HG02943 (cell line): ENCODE data around the gene CDC14A.

Source experiments
- ATAC-seq: cut with Tn5 transposase; IDR thresholded peaks from one replicate; pipeline ENCODE4 v1.9.1; 2021; ENCODE audit warnings: mild to moderate bottlenecking, low read depth, moderate library complexity; ENCODE audit not compliant: unreplicated experiment

CDC14A gene

DNA sequence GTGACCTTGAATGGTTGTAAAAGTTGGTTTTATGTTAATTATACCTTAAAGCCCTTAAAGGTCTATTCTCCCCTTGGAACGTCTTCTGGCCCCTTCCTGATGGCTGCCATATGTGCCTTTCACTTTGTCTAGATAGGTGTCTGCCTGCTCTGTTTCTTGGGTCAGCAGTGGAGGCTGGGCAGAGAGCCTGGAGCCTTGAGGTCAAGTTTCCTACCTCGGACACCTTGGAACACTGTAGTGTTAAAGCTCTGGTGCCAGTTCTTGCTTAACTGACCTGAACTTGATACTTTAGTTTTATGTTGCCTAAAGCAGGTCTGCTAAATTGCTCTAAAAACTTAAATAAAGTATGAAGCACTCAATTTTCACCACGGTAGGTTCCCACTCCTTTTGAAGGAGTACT lies 86.5 kb downstream of the CDC14A start:
- ATAC-seq: no peak

- no peak for ATAC-seq
Measured at GRCh38 chr1:100440075-100440809, 87.9 kb downstream of the CDC14A start.

DNA sequence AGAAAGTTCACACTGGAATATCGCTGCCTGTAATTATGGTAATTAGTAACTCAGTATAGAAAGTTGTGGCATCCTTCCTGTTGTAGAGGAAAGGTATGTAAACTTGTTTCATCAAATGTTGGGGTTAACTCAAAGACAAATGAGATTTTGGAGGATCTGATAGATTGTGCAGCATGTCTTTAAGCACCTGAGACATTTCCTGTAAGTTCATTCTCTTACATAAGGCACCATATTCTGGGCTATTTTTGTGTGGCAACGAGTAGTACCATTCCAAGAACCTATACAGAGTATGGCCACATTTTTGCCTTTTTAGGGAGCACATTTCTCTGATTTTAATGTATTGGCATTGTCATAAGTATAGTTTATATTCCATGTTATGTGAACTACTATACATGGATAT lies 88.8 kb downstream of the CDC14A start:
- ATAC-seq: no peak

DNA sequence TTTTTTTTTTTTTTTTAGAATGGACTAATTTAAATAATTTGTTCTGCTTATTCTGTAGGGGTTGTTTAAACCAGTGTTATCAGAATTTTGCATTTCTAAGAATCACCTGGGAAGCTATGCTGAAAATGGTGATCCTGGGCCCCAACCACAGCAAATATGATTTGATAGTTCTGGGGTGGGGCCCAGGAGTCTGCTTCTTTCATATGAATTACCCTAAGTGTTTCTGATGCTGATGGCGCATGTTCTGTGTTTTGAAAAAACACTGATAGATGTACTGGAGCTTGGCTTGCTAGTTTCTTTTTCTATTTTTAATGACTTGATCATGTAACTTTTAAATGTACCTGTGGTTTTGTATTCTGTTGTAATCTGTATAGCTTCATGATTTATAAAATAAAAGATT lies 89.3 kb downstream of the CDC14A start:
- ATAC-seq: no peak

DNA sequence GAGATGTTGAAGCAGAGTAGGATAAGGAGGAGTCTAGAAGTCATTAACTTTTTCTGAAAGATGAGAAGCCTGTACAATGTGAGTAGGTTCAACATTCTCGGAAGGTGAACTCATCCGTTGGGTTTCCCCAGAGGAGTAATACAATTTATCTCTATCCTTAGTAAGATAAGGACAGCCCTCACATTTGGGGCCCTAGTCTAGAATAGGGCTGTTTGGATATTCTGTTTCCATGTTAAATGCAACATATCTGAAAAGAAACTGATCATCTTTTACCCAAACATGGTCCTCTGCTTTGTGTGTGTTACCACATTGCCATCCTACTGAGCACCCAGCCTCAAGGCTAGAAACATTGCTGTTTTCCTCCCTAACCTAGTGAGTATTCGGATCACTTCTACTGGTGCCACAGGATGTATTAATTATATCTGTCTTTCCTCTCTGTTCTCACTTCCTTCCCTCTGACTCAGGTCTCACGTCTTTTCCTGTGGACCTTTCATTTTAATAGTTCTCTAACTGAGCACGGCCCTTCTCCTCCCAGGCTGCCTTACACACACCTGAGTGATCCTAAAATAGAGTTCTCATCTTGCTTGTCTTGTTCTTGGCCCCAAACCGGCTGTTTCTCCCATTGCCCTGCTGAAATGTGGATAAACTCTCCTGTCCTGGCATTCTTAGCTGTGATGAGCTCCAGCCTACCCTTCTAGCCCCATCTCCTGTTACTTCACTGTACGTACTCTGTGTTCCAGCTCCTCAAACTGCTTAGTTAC lies 91.7 kb downstream of the CDC14A start:
- no peak for ATAC-seq

DNA sequence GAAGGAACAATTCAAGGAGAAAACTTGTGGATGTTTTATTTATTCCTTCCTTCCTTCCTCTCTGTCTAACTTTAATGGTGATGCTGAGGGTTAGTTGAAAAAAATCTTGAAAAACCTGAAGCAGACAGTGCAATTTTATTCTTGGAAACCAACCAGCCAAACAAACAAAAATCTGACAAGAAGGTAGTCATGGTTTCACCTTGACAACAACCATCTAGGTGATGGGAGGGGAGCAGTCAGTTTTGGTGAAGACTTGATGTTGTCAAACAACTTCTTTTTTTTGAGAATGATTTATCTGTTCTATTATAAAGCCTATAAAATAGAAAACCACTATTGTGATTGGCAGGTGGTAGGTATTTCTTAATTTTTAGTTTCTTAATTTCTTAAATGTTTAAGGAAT lies 93.3 kb downstream of the CDC14A start:
- no peak for ATAC-seq

- no peak for ATAC-seq
Measured at GRCh38 chr1:100448366-100448765, 96.1 kb downstream of the CDC14A start.

DNA sequence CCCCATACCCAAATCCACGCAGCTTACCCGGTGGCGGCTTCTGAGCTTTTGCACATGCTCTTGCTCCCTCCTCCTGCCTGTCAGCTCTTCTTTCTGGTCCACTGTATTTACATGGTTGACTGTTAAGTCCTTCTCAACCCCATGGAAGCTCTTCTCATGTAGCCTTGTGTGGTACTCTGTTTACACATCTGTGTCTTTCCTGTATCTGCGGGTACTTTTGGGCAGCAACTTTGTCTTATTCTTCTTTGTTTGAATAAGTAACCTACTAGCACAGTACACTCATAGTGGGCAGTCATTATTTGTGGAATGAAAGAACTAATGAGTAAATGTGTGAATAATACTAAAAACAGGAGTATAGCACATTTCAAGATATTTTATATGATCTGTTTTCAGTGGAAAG lies 97.2 kb downstream of the CDC14A start:
- ATAC-seq: no peak

- ATAC-seq: peak; percentile 52
Measured at GRCh38 chr1:100452641-100453040, 100.3 kb downstream of the CDC14A start.

- ATAC-seq: no peak
Measured at GRCh38 chr1:100455478-100456072, 103.3 kb downstream of the CDC14A start.

DNA sequence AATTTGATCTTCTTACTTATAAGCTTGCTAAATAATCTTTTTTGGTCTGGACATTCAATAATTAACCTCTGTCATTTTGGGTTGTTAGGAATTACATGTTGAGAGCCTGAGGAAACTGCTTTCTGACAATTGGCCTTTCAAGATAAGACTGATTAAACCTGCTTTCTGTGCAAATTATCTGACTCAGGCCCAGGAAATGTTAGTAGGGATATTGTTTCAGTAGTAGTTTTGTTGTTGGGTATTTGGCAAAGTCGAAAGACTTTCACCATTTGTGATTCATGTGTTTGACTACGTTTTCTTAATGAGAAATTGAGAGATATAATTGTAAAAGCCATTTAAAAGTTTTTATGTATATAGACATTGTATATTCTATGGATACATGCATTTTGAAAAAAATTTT lies 104.6 kb downstream of the CDC14A start:
- ATAC-seq: no peak

GRCh38 chr1:100457683-100458082 lies 105.4 kb downstream of the CDC14A start:
- no peak for ATAC-seq

- no peak for ATAC-seq
Measured at GRCh38 chr1:100458661-100459357, 106.5 kb downstream of the CDC14A start.

DNA sequence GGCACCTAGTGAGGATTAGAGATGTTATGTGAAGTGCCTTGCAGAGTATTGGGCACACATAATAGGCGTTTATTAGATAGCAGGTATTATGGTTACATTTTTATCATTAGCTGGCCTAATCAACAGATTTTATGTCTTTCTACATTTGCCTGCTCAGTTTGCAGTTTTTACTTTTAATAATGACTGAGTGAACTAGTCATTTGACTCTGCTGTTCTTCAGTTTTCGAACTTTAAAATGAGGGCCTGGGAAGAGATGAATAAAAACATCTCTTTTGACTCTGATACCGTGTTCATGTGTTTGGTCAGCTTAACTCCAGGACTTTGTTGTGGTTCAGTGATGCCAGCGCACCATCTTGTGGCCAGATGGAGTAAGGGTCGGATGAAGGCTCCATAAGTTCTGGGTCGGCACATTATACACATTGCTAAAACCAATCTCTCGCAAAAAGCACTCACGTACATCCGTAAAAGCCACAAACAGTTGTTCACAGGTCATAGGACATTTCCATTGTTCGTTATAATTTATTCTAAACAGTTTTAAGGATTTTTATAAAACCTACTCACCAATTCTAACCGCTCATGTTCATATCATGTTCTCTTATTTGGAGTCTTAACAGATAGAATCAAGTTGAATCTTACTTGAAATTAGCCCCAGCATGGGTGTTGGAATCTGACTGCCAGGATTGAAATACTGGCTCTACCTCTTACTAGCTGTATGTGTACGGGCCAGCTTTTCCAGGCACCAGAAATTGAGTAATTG lies 107.2 kb downstream of the CDC14A start:
- ATAC-seq: peak; percentile 78

DNA sequence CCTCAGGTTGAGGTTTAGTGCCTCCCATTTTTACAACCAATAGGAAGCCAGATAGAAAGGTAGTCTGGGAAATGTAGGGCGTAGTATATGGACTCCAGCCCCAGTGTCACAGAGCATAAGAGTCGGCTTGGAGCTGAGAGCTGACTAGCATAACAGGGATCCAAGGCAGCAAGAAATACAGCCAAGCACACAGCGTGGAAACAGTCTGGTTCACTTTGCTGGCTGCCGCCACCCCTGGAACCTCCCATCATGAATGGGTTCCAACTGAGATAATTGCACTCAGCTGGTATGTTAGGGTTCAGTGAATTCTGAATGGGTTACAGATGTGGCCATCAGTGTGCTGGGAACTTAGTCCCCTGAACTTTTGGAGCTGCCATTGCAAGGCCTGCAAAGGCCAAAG lies 108.9 kb downstream of the CDC14A start:
- ATAC-seq: no peak

GRCh38 chr1:100462326-100463025 lies 110.2 kb downstream of the CDC14A start:
- ATAC-seq: no peak

- peak; percentile 80 for ATAC-seq
Measured at GRCh38 chr1:100463791-100464424, 111.6 kb downstream of the CDC14A start.

DNA sequence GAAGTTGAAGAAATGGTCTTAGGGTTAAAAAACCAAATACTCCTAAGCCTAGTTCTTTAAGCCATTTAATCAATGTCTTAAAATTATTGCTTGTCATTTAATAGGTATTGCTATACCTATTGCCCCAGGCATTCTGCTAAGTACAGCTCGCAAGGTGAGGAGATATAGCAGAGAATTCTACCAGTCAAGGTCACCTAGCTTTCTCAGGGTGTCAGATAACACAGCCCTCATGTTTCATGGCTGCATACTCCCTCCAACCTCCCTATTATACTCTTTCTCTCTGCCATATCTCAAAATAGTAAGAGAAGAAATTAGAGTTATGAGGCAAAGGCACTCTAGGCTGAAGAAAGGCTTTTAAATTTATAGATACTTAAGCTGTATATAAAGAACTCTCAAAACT lies 117.3 kb downstream of the CDC14A start:
- ATAC-seq: no peak

GRCh38 chr1:100474834-100475233 lies 122.5 kb downstream of the CDC14A start:
- ATAC-seq: no peak
